GM23248 (cell line): ENCODE data around the gene ZNF878.

Experiments
- EZH2 ChIP-seq: fragments of 200-600 bp; sonication (generic); IDR thresholded peaks from 2 replicates; pipeline ENCODE4 v1.6.1; 2018; ENCODE audit warnings: antibody characterized with exemption, mild to moderate bottlenecking; ENCODE audit not compliant: insufficient read depth, poor library complexity, severe bottlenecking
- EZH2phosphoT487 ChIP-seq: fragments of 200-600 bp; sonication (generic); IDR thresholded peaks from 2 replicates; pipeline ENCODE4 v1.6.1; 2018; ENCODE audit warnings: antibody characterized with exemption, moderate library complexity, mild to moderate bottlenecking, low read depth; ENCODE audit not compliant: insufficient read depth

GRCh38 chr19:12034620-12035019 lies 18.1 kb downstream of the ZNF878 start:
- no peak for TF ChIP-seq EZH2phosphoT487
- no peak for TF ChIP-seq EZH2
